BJ (cell line): ENCODE data around the gene FAM149B1. TPM values are rescaled to one million over a fixed set of nuclear protein-coding genes. Genes with fewer than 3 reads are reported as not detected.

Experiments
- CTCF ChIA-PET: fragments of 350-600 bp; formaldehyde crosslinking; extraction: SDS; loops from one replicate; lab custom pipeline; 2021; ENCODE audit warnings: antibody characterized with exemption, inconsistent platforms; lab: Yijun Ruan, JAX
- POLR2A ChIA-PET: fragments of 300-600 bp; sonication (Branson Sonifier 250); formaldehyde crosslinking; extraction: SDS; loops from one replicate; lab custom pipeline; 2021; ENCODE audit warnings: antibody characterized with exemption; lab: Charles Lee
- DNase-seq: peaks from one replicate; pipeline ENCODE4 v3.0.0-alpha.2; 2011; ENCODE audit warnings: low read depth
- H3K27me3 ChIP-seq: 2 replicates; pipeline ENCODE4 v1.6.0; 2011; ENCODE audit warnings: low read length; ENCODE audit not compliant: control insufficient read depth, insufficient read depth
- H3K36me3 ChIP-seq: 2 replicates; pipeline ENCODE4 v1.5.1; 2011; ENCODE audit warnings: low read length; ENCODE audit not compliant: control insufficient read depth, insufficient read depth
- H3K4me3 ChIP-seq: 2 replicates; pipeline ENCODE4 v1.5.1; 2011; ENCODE audit warnings: low read depth, mild to moderate bottlenecking, control low read depth, low read length
- CTCF ChIP-seq: IDR thresholded peaks from 2 replicates; pipeline ENCODE4 v1.5.1; 2011; ENCODE audit warnings: low read depth, mild to moderate bottlenecking, control low read depth, inconsistent platforms, low read length, moderate library complexity; ENCODE audit not compliant: insufficient read depth
- polyA plus RNA-seq: library from polyadenylated mRNA; depleted of rRNA; stranded (reverse); fragments of >200 nt; gene quantifications from 2 replicates; pipeline ENCODE4 v1.2.3, GENCODE V29; 2011

The FAM149B1 gene
- polyA plus RNA-seq, 1 experiment, result 33.0 TPM

- CTCF ChIA-PET, result interaction anchor here (1.2 to 1.4 kb wide), 2 partner anchors 10 to 14 kb away, joined by 3 to 4 read pairs; no protein-coding TSS in a partner anchor
- no peak for DNase-seq
- no peak overlapping the region for H3K4me3 ChIP-seq
- no peaks in the 10 kb centered on the region for H3K27me3 ChIP-seq
- no peak for TF ChIP-seq CTCF
- peaks cover 4% of the 10 kb centered on the region for H3K36me3 ChIP-seq
- POLR2A ChIA-PET, result no interaction called here
Observed at GRCh38 chr10:73172867-73173266, 4.9 kb downstream of the FAM149B1 start.

- ChIA-PET POLR2A (interaction anchor here (0.6 kb wide), 1 partner anchor 9 kb away, joined by 3 read pairs; no protein-coding TSS in a partner anchor), CTCF (interaction anchor here (1.4 kb wide), 1 partner anchor 42 kb away, joined by 3 read pairs; no protein-coding TSS in a partner anchor)
- Histone ChIP-seq H3K36me3 (peaks cover 4% of the 10 kb centered on the region), H3K4me3 (no peak overlapping the region), H3K27me3 (no peaks in the 10 kb centered on the region)
- TF ChIP-seq CTCF, result no peak
- no peak for DNase-seq
Observed at GRCh38 chr10:73174148-73174925, 6.4 kb downstream of the FAM149B1 start.

- no peak for TF ChIP-seq CTCF
- ChIA-PET POLR2A (no interaction called here), CTCF (interaction anchor here (0.8 kb wide), 1 partner anchor 10 kb away, joined by 4 read pairs; no protein-coding TSS in a partner anchor)
- DNase-seq, result no peak
- Histone ChIP-seq H3K36me3 (peaks cover 2% of the 10 kb centered on the region; the same call in 1 of the 2 replicates), H3K27me3 (no peaks in the 10 kb centered on the region), H3K4me3 (no peak overlapping the region)
Observed at GRCh38 chr10:73182568-73182967, 14.6 kb downstream of the FAM149B1 start.

- H3K36me3 ChIP-seq, result peaks cover 2% of the 10 kb centered on the region; the same call in 1 of the 2 replicates
- CTCF ChIA-PET, result no interaction called here
- DNase-seq, result no peak
- no peaks in the 10 kb centered on the region for H3K27me3 ChIP-seq
- no peak for TF ChIP-seq CTCF
- POLR2A ChIA-PET, result interaction anchor here (0.6 kb wide), 1 partner anchor 9 kb away, joined by 3 read pairs; no protein-coding TSS in a partner anchor
- no peak overlapping the region for H3K4me3 ChIP-seq
Observed at GRCh38 chr10:73183667-73184281, 15.9 kb downstream of the FAM149B1 start.

GRCh38 chr10:73186266-73186665, 18.3 kb downstream of the FAM149B1 start:
- CTCF ChIA-PET, result no interaction called here

More at GRCh38 chr10:73186266-73186665, 18.3 kb downstream of the FAM149B1 start:
- no peaks in the 10 kb centered on the region for H3K27me3 ChIP-seq
- no peak overlapping the region for H3K4me3 ChIP-seq
- H3K36me3 ChIP-seq, result no peaks in the 10 kb centered on the region; the same call in 1 of the 2 replicates
- POLR2A ChIA-PET, result no interaction called here
- no peak for TF ChIP-seq CTCF
- no peak for DNase-seq
